ENCODE data around the gene FHOD1. TPM values are rescaled to one million over a fixed set of nuclear protein-coding genes. Genes with fewer than 3 reads are reported as not detected.

The FHOD1 gene
- total and polyA plus RNA-seq, 10 of the 15 experiments (the other 5 are each of a cell fraction or from before 2014, with no cell fraction given) = 8.9 to 65.7 (median 18.1) TPM

DNA sequence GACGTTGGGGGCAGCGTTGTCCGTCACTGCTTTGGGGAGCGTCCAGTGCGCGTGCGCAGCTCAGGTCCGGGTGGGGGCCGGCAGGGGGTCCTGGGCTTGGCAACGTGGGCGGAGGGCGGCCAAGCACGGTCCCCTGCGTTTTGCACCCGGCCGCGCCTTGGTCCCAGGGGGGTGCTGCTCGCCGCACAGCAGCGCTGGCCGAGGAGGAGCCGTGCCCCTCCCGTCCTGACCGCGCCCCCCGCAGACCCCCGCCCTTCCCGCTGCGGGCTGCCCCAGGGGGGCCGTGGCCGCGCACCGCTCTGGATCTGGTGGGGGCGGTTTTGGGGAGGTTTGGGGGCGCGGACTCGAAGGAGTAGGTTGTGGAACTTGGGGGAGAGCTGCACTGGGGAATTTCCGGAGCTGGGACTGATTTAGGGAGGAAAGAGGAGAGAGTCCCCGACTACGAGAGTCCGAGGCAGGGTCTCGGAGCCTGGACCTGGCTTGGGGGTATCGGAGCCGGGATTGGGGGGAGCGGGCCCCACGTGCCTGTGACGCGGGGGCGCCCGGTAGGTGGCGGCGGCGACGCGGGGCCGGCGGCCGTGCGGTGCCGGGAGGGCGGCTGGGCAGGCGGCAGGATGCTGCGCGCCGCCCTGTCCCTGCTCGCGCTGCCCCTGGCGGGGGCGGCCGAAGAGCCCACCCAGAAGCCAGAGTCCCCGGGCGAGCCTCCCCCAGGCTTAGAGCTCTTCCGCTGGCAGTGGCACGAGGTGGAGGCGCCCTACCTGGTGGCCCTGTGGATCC, 1.3 kb upstream of the FHOD1 start, which contains the start of gene SLC9A5 (continued):
- TF ChIP-seq NFYB (IDR thresholded peaks at IDR 0.05; ENCODE audit: insufficient read depth, low read depth, low read length) (0 out of 2 replicates have a peak, but pooled peaks have one; percentile 22), SUPT20H (IDR thresholded peaks at IDR 0.05; ENCODE audit: borderline replicate concordance, control insufficient read depth, low read depth, low read length) (no peak), LARP7 (IDR thresholded peaks at IDR 0.05) (peak; percentile 82), MXI1 (IDR thresholded peaks at IDR 0.05; ENCODE audit: low read depth, low read length) (peak; percentile 43; the same call in 1 of the 2 replicates), RELA (IDR thresholded peaks at IDR 0.05; ENCODE audit: borderline replicate concordance, partially characterized antibody) (no peak), USF1 (IDR thresholded peaks at IDR 0.05; ENCODE audit: borderline replicate concordance, extremely low read length, insufficient read depth, low read depth, low read length) (peak; percentile 83), TARDBP (IDR thresholded peaks at IDR 0.05; ENCODE audit: borderline replicate concordance) (no peak), POLR2AphosphoS2 (IDR thresholded peaks at IDR 0.05; ENCODE audit: low read depth, low read length) (no peak), TBL1XR1 (IDR thresholded peaks at IDR 0.05; ENCODE audit: low read depth, low read length) (no peak), IKZF1 (conservative IDR thresholded peaks at IDR 0.05) (peak; percentile 69)
- TF ChIP-seq, protein P1, sequence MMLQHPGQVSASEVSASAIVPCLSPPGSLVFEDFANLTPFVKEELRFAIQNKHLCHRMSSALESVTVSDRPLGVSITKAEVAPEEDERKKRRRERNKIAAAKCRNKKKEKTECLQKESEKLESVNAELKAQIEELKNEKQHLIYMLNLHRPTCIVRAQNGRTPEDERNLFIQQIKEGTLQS (IDR thresholded peaks at IDR 0.05; ENCODE audit: borderline replicate concordance, extremely low read depth, low read depth, low read length) = 0 out of 2 replicates have a peak, but pooled peaks have one; percentile 3
- TF ChIP-seq, protein P2, sequence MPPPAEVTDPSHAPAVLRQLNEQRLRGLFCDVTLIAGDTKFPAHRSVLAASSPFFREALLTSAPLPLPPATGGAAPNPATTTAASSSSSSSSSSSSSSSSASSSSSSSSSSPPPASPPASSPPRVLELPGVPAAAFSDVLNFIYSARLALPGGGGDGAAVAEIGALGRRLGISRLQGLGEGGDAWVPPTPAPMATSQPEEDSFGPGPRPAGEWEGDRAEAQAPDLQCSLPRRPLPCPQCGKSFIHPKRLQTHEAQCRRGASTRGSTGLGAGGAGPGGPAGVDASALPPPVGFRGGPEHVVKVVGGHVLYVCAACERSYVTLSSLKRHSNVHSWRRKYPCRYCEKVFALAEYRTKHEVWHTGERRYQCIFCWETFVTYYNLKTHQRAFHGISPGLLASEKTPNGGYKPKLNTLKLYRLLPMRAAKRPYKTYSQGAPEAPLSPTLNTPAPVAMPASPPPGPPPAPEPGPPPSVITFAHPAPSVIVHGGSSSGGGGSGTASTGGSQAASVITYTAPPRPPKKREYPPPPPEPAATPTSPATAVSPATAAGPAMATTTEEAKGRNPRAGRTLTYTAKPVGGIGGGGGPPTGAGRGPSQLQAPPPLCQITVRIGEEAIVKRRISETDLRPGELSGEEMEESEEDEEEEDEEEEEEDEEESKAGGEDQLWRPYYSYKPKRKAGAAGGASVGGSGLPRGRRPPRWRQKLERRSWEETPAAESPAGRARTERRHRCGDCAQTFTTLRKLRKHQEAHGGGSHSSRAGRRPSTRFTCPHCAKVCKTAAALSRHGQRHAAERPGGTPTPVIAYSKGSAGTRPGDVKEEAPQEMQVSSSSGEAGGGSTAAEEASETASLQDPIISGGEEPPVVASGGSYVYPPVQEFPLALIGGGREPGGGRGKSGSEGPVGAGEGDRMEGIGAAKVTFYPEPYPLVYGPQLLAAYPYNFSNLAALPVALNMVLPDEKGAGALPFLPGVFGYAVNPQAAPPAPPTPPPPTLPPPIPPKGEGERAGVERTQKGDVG (CRISPR knock-in tag; IDR thresholded peaks at IDR 0.05) = no peak
- TF ChIP-seq, protein P3, sequence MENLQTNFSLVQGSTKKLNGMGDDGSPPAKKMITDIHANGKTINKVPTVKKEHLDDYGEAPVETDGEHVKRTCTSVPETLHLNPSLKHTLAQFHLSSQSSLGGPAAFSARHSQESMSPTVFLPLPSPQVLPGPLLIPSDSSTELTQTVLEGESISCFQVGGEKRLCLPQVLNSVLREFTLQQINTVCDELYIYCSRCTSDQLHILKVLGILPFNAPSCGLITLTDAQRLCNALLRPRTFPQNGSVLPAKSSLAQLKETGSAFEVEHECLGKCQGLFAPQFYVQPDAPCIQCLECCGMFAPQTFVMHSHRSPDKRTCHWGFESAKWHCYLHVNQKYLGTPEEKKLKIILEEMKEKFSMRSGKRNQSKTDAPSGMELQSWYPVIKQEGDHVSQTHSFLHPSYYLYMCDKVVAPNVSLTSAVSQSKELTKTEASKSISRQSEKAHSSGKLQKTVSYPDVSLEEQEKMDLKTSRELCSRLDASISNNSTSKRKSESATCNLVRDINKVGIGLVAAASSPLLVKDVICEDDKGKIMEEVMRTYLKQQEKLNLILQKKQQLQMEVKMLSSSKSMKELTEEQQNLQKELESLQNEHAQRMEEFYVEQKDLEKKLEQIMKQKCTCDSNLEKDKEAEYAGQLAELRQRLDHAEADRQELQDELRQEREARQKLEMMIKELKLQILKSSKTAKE (IDR thresholded peaks at IDR 0.05; ENCODE audit: low read depth, poor library complexity, severe bottlenecking) = no peak
- TF ChIP-seq, protein P4, sequence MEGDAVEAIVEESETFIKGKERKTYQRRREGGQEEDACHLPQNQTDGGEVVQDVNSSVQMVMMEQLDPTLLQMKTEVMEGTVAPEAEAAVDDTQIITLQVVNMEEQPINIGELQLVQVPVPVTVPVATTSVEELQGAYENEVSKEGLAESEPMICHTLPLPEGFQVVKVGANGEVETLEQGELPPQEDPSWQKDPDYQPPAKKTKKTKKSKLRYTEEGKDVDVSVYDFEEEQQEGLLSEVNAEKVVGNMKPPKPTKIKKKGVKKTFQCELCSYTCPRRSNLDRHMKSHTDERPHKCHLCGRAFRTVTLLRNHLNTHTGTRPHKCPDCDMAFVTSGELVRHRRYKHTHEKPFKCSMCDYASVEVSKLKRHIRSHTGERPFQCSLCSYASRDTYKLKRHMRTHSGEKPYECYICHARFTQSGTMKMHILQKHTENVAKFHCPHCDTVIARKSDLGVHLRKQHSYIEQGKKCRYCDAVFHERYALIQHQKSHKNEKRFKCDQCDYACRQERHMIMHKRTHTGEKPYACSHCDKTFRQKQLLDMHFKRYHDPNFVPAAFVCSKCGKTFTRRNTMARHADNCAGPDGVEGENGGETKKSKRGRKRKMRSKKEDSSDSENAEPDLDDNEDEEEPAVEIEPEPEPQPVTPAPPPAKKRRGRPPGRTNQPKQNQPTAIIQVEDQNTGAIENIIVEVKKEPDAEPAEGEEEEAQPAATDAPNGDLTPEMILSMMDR (IDR thresholded peaks at IDR 0.05 in 2 of 3, conservative IDR thresholded peaks at IDR 0.05 in 1 of 3; ENCODE audit: control insufficient read depth in 2 of 3, extremely low read depth in 1 of 3, insufficient read depth in 1 of 3, low read depth in 3 of 3, low read length in 3 of 3) = peak in 2 of 3 experiments; percentile 3 to 24; a peak in 1 of 6 replicates
- TF ChIP-seq, protein P5, sequence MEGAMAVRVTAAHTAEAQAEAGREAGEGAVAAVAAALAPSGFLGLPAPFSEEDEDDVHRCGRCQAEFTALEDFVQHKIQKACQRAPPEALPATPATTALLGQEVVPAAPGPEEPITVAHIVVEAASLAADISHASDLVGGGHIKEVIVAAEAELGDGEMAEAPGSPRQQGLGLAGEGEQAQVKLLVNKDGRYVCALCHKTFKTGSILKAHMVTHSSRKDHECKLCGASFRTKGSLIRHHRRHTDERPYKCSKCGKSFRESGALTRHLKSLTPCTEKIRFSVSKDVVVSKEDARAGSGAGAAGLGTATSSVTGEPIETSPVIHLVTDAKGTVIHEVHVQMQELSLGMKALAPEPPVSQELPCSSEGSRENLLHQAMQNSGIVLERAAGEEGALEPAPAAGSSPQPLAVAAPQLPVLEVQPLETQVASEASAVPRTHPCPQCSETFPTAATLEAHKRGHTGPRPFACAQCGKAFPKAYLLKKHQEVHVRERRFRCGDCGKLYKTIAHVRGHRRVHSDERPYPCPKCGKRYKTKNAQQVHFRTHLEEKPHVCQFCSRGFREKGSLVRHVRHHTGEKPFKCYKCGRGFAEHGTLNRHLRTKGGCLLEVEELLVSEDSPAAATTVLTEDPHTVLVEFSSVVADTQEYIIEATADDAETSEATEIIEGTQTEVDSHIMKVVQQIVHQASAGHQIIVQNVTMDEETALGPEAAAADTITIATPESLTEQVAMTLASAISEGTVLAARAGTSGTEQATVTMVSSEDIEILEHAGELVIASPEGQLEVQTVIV (IDR thresholded peaks at IDR 0.05; ENCODE audit: borderline replicate concordance, partially characterized antibody) = no peak

Measured in GM12878 (cell line).